Loucy (cell line): Measurements from ENCODE around the gene FLII.

Experiments
- H2AFZ ChIP-seq: fragments of 200-600 bp; sonication (generic); 2 replicates; pipeline ENCODE4 v1.6.0; 2016; ENCODE audit warnings: antibody characterized with exemption, mild to moderate bottlenecking, low read length, moderate library complexity
- H3F3A ChIP-seq: fragments of 200-600 bp; 2 replicates; pipeline ENCODE4 v1.6.0; 2016; ENCODE audit warnings: antibody characterized with exemption, low read depth, mild to moderate bottlenecking
- H3K27me3 ChIP-seq: fragments of 200-600 bp; sonication (generic); 2 replicates; pipeline ENCODE4 v1.6.1; 2014; ENCODE audit warnings: low read length, mild to moderate bottlenecking; ENCODE audit not compliant: insufficient read depth, poor library complexity, severe bottlenecking
- H3K36me3 ChIP-seq: fragments of 200-600 bp; sonication (generic); 2 replicates; pipeline ENCODE4 v1.6.1; 2016; ENCODE audit warnings: low read length; ENCODE audit not compliant: insufficient read depth
- H3K4me1 ChIP-seq: fragments of 200-600 bp; sonication (generic); 2 replicates; pipeline ENCODE4 v1.5.1; 2014; ENCODE audit warnings: low read length, mild to moderate bottlenecking; ENCODE audit not compliant: insufficient read depth, poor library complexity, severe bottlenecking
- H3K4me2 ChIP-seq: fragments of 200-600 bp; sonication (generic); 2 replicates; pipeline ENCODE4 v1.6.0; 2014; ENCODE audit warnings: antibody characterized with exemption, low read length, low read depth, mild to moderate bottlenecking; ENCODE audit not compliant: poor library complexity, severe bottlenecking
- H3K4me3 ChIP-seq: fragments of 200-600 bp; sonication (generic); 2 replicates; pipeline ENCODE4 v1.5.1; 2014; ENCODE audit warnings: low read length, mild to moderate bottlenecking, mixed read lengths; ENCODE audit not compliant: poor library complexity, severe bottlenecking
- H3K79me2 ChIP-seq: fragments of 200-600 bp; sonication (generic); 2 replicates; pipeline ENCODE4 v1.6.1; 2014; ENCODE audit warnings: low read length; ENCODE audit not compliant: insufficient read depth
- H3K9ac ChIP-seq: fragments of 200-600 bp; sonication (generic); 2 replicates; pipeline ENCODE4 v1.6.0; 2014; ENCODE audit warnings: mild to moderate bottlenecking, low read depth, low read length, moderate library complexity; ENCODE audit not compliant: poor library complexity, severe bottlenecking
- H3K9me2 ChIP-seq: fragments of 200-600 bp; sonication (generic); replicated peaks from 2 replicates; pipeline ENCODE4 v1.6.1; 2016; ENCODE audit warnings: low read depth, low read length, mixed read lengths
- H3K9me3 ChIP-seq: fragments of 200-600 bp; sonication (generic); 2 replicates; pipeline ENCODE4 v1.6.1; 2014; ENCODE audit warnings: mild to moderate bottlenecking, antibody characterized with exemption, low read length, low read depth; ENCODE audit not compliant: insufficient read depth
- H4K20me1 ChIP-seq: fragments of 200-600 bp; sonication (generic); 2 replicates; pipeline ENCODE4 v1.6.0; 2014; ENCODE audit warnings: antibody characterized with exemption, low read length, mild to moderate bottlenecking; ENCODE audit not compliant: insufficient read depth, poor library complexity, severe bottlenecking
- CTCF ChIP-seq: fragments of 200-600 bp; sonication (generic); conservative IDR thresholded peaks from 2 replicates; pipeline ENCODE4 v1.5.1; 2014; ENCODE audit warnings: mild to moderate bottlenecking, antibody characterized with exemption, low read length
- EZH2phosphoT487 ChIP-seq: fragments of 200-600 bp; IDR thresholded peaks from 2 replicates; pipeline ENCODE4 v1.6.1; 2018; ENCODE audit warnings: antibody characterized with exemption, mild to moderate bottlenecking, moderate library complexity, borderline replicate concordance

Gene FLII

DNA sequence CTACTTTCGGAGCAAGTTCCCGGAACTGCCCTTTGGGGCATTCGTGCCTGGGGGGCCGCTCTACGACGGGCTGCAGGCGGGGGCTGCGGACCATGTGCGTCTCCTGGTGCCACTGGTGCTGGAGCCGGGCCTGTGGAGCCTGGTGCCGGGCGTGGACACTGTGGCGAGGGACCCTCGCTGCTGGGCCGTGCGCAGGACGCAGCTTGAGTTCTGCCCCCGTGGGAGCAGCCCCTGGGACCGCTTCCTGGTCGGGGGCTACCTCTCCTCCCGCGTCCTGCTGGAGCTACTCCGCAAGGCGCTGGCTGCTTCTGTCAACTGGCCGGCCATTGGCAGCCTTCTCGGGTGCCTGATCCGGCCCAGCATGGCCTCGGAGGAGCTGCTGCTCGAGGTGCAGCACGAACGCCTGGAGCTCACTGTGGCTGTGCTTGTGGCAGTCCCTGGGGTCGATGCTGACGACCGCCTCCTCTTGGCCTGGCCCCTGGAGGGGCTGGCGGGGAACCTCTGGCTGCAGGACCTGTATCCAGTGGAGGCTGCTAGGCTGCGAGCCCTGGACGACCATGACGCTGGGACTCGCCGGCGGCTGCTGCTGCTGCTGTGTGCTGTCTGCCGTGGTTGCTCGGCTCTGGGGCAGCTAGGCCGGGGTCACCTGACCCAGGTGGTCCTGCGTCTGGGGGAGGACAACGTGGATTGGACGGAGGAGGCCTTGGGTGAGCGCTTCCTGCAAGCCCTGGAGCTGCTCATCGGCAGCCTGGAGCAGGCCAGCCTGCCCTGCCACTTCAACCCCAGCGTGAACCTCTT, 5.5 kb upstream of the FLII start:
- H3F3A ChIP-seq, result no peaks in the 10 kb centered on the region
- H3K4me3 ChIP-seq, result no peak overlapping the region
- no peaks in the 10 kb centered on the region for H3K27me3 ChIP-seq
- no peak overlapping the region for H2AFZ ChIP-seq
- no peaks in the 10 kb centered on the region for H3K9me3 ChIP-seq
- no peak overlapping the region for H3K4me2 ChIP-seq
- H3K79me2 ChIP-seq, result peaks cover 11% of the 10 kb centered on the region; the same call in 1 of the 2 replicates
- peaks cover 13% of the 10 kb centered on the region for H3K4me1 ChIP-seq
- H4K20me1 ChIP-seq, result no peaks in the 10 kb centered on the region
- H3K9ac ChIP-seq, result no peak overlapping the region
- peaks cover 6% of the 10 kb centered on the region; the same call in 1 of the 2 replicates for H3K36me3 ChIP-seq
- no peaks in the 10 kb centered on the region for H3K9me2 ChIP-seq
- TF ChIP-seq EZH2phosphoT487, result no peak
- TF ChIP-seq CTCF, result no peak

- H2AFZ ChIP-seq, result no peak overlapping the region
- H3K9me2 ChIP-seq, result no peaks in the 10 kb centered on the region
- no peak overlapping the region for H3K4me2 ChIP-seq
- no peak overlapping the region for H3K4me3 ChIP-seq
- H3K79me2 ChIP-seq, result peaks cover 19% of the 10 kb centered on the region
- H3K9ac ChIP-seq, result no peak overlapping the region
- peaks cover 2% of the 10 kb centered on the region for H4K20me1 ChIP-seq
- no peaks in the 10 kb centered on the region for H3K9me3 ChIP-seq
- H3K27me3 ChIP-seq, result no peaks in the 10 kb centered on the region
- H3K4me1 ChIP-seq, result peaks cover 17% of the 10 kb centered on the region
- H3F3A ChIP-seq, result no peaks in the 10 kb centered on the region
- TF ChIP-seq CTCF (no peak), EZH2phosphoT487 (no peak)
- peaks cover 6% of the 10 kb centered on the region; the same call in 1 of the 2 replicates for H3K36me3 ChIP-seq
Measured at GRCh38 chr17:18262641-18263040, 4.1 kb upstream of the FLII start.

- peak overlapping the region; percentile 93 for H3K4me3 ChIP-seq
- H3K4me2 ChIP-seq, result peak overlapping the region; percentile 80
- H3K4me1 ChIP-seq, result peaks cover 22% of the 10 kb centered on the region
- no peaks in the 10 kb centered on the region for H3K27me3 ChIP-seq
- no peak overlapping the region for H2AFZ ChIP-seq
- peak overlapping the region; percentile 81 for H3K9ac ChIP-seq
- H3F3A ChIP-seq, result no peaks in the 10 kb centered on the region
- peaks cover 6% of the 10 kb centered on the region; the same call in 1 of the 2 replicates for H3K36me3 ChIP-seq
- peaks cover 7% of the 10 kb centered on the region for H4K20me1 ChIP-seq
- H3K9me2 ChIP-seq, result no peaks in the 10 kb centered on the region
- H3K79me2 ChIP-seq, result peaks cover 25% of the 10 kb centered on the region
- no peaks in the 10 kb centered on the region for H3K9me3 ChIP-seq
- TF ChIP-seq CTCF (no peak), EZH2phosphoT487 (no peak)
Measured at GRCh38 chr17:18262111-18262510, 3.6 kb upstream of the FLII start.
